ENCODE results near the gene SUMO4.
"Not testable (repeated sequence)": the region's sequence is repeated elsewhere in the genome, so short reads cannot be mapped to it uniquely, and the experiment has no call there.

Gene SUMO4

GRCh38 chr6:149433881-149434280 is 33.8 kb downstream of the SUMO4 start:
- DNase-seq = no peak

GRCh38 chr6:149435919-149436586 is 36.0 kb downstream of the SUMO4 start:
- DNase-seq = no peak

- no peak for DNase-seq
These were observed 36.6 kb downstream of the SUMO4 start for GRCh38 chr6:149436647-149437046.

GRCh38 chr6:149437212-149437611 is 37.1 kb downstream of the SUMO4 start:
- no peak for DNase-seq

GRCh38 chr6:149438855-149439254 is 38.8 kb downstream of the SUMO4 start:
- no peak for DNase-seq

DNA sequence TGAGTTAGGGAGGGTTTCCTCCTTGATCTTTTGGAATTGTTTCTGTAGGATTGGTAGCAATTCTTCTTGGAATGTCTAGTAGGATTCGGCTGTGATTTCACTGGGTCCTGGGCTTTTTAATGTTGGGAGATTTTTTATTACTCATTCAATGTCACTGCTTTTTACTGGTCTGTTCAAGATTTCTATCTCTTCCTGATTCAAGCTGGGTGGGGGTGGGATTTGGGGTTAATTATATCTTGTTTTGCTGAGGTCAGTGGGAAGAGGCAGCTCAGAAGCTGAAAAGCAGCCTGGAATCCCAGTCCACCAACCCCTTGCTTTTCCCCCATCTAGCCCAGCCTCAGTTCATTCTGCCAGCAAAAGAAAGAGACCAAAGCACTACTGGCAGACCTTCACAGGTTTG is 39.6 kb downstream of the SUMO4 start:
- no peak for DNase-seq

DNA sequence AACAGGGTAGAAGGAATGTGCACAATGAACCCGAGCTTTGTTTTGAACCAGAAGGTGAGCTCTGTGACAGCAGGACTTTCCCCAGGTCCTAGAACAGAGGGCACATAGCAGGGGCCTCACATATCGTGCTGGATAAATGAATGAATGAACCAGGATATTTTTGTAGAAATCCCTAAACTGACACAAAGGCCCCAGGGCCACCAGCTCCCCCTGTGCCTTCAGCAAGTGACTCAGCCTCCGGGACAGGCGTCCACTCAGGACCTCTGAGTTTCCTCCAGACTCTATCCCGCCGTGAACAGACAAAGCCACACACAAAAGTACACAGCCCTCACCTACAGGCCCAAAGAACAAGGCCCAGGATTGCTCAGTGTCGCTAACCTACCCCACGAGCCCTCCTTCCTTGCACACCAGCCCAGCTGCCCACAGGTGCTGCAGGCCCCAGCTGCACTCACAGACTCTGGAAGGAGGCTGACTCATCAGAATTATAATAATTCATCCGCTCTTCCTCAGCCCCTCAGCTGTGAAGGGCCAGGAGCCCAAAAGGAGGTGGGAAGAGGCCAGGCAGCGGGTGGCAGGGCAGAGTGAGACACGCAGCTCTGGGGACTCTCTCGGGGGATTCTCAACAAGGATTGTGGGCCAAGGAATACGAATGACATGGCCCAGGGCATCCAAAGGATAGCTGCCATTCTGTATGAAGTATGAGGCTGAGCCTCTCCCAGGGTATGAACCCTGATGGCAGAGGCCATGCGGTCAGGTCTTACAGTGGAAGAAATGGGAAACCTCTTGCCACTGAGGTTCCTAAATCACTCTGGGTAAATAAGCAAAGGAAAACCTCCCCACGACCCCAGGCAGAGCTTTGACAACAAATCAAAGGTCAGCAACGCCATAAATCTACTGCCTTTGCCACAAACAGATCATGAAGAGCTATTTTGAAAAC is 40.9 kb downstream of the SUMO4 start:
- DNase-seq = no peak

DNA sequence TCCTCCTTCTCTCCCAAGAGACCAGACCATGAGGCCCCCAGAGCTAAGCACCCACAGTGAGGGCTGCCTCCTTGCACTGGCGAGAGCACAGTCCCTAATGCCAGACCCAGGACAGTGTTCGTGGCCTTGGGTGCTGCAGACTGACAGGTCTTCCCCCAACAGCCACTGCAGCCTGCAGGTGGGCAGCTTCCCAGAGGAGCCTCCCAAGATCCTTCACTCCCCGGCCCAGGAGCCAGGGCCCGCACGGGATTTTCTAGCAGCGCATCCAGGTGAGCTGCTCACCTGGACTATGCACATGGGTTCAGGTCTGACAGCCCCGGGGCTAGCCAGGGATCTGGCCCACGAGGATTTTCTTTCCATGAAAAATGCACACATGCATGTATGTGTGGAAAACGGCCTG is 41.7 kb downstream of the SUMO4 start:
- no peak for DNase-seq

DNA sequence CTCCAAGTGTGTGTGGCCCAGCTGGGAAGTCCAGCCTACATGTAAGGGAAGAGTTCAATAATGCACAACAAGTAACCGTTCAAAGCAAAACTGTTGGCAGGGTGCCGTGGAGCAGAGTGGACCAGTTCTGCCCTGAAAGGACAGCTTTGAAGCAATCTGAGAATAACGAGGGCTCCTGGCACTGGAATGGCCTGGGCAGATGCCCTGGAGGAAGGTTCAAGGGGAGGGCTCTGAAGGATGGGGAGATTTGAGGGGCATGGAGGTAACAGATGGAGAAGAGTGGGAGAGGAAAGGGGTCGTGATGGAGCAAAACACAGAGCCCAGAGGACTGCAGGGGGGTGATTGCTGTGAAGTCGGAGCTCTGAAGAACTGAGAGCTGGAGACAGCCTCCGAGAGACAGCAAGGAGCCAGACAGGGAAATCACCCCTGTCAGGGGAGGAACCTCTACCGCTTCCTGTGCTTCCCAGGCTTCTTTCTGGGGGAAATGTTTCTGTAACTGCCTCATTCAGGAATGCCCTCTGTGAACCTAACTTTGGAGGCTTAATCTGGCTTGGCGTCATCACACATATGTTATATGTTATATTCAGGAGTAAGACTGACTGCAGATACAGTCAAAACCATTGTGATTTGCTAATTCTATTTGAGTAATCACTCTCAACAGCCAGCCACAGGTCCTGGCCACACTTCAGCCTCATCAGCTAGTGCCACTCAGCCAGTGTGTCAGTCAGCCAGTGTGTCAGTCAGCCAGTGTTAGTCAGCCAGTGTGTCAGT is 43.5 kb downstream of the SUMO4 start:
- DNase-seq = no peak

- not testable (repeated sequence) for DNase-seq
These were observed 44.5 kb downstream of the SUMO4 start for GRCh38 chr6:149444360-149445094.

DNA sequence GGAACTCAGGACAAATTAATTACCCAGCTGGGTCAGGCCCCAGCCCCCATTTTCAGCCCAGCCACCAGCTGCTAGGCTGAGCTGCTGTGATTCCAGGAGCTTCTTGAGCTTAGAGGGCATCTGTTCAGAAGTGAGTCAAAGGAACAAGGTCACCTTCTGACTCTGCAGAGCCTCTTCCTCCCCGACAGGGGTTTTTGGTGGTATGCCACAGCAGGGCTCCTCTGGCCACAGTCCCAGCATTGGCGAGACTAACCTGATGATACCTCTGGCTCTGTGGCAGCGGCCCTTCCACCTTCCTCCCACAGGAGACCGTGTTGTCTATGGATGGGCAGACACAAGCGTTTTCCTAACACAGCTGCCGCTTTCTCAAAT is 45.0 kb downstream of the SUMO4 start:
- no peak for DNase-seq

DNA sequence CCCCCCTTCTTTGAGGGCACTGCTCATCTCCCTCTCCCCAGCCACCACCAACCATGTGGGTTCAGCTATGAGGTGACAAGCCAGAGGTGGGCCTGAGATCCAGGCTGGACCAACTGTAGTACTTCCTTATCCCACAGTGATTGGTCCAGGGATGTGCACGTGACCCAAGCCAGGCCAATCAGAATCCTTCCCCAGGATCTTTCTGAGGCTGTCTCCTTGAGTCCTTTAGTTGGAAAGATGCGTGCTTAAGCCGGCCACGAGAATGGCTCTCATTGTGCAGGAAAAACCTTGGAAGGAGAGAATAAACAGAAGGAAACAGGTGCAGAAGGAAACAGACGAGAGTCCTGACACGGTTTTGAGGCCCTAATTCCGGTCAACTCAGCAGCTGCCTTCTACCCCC is 45.5 kb downstream of the SUMO4 start:
- no peak for DNase-seq

DNA sequence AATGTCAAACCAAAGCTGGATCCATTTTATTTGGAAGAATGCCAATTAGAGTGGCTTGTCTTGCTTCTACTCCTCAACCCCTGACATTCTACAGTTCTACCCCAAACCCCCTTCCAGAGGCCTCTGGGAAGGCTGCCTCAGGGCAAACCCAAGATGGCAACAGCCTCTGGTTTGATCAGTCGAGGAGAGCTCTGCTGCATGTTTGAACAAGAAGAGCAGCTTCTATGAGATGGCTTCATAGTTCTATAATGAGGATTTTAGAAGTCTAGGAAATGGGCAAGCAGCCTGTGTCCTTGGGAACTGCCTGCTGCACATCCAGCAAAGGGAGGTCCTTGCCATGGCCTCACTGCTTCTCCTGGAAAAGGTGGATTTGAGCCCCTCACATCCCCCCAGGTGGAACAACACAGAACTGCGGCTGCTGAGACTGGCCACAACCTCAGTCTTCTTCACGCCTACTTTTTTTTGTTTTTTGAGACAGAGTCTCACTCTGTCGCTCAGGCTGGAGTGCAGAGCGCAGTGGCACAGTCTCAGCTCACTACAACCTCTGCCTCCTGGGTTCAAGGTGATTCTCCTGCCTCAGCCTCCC is 46.8 kb downstream of the SUMO4 start:
- DNase-seq = no peak

DNA sequence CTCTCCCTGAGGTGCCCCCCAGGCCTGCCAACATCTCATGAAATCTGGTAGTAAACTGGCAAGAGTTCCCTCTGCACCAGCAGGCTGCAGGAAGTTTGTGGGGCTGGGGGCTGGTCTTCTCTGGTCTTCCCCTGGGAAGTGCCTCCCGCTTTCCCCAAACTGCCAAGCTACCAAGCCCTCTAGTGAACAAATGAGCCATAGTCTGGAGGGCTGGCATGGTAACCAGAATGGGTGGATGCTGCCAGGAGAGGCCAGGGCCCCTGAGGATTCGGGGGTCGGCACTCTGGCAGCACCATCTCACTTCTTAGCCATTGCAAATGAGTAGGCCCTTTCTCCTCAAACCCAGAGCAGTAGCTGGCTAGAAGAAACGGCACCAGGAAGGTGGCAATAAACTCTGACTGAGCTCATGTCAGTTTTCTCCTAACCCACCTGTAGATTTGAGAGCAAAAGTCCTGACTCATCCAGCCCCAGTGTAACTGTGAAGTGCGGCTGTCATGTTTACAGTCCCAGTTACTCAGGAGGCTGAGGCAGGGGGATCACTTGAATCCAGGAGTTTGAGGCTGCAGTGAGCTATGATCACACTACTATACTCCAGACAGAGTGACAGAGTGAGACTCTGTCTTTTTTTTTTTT is 48.9 kb downstream of the SUMO4 start:
- DNase-seq = no peak

DNA sequence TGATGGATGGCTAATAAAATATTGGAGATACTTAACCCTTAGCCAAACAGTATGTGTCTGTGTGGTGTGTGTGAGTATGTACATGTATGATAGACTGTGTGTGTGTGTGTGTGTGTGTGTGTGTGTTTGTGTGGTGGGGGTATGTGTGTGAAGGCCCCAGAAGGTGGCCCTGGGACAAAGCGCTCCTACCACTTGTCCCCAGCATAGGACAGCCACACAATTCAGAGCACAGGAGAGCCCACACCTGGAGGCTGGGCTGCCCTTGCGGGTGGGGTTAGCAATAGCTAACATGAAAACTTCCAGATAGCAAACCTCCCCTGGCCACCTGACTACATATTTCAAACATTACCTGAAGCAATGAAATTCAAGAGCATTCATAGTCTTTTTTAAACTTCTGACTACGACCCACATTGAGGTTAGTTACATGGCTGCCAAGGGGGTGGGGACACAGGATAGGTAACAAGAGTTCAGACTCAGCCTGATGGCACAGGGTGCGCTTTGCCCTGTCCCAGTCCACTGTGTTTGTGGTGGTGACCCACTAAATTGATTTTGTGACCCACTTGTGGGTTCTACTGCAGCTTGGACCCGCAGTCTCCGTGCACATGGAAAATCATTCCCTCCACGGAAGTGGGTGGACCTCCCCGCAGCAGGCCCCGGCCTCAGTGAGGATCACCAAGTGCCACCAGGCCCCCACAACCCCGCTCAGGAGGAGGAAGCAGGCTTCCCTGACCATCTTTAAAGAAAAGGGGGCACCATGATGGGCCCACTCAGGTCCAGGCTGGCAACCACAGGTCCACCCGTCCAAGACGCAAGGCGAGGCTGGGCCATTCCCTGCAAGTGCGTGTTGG is 50.0 kb downstream of the SUMO4 start:
- no peak for DNase-seq
